Endometrial microvascular endothelial cells (primary cell): ENCODE results near the gene CLDN6. TPM values are rescaled to one million over a fixed set of nuclear protein-coding genes. Genes with fewer than 3 reads are reported as not detected.

Source experiments
- in situ Hi-C: cut with HindIII; loops from 2 replicates; pipeline ENCODE4 v1.10.0; 2017; ENCODE audit warnings: low sequenced_read_pairs, low pct_unique_long_range_greater_than_20kb; ENCODE audit errors: inconsistent ontology term
- total RNA-seq: library from RNA; depleted of rRNA; stranded (reverse); fragments of >200 nt; gene quantifications from one replicate; pipeline ENCODE4 v1.2.3, GENCODE V29; 2015; ENCODE audit errors: inconsistent ontology term

CLDN6 gene
- total RNA-seq, 1 donor from 2014 or later, result not detected

- in situ Hi-C loops, result no loop called here
These were observed 14.3 kb downstream of the CLDN6 start for GRCh38 chr16:3003582-3004270.

- in situ Hi-C loops, result no loop called here
These were observed 16.7 kb downstream of the CLDN6 start for GRCh38 chr16:3001316-3001715.

- in situ Hi-C loops, result no loop called here
These were observed 17.4 kb downstream of the CLDN6 start for GRCh38 chr16:3000540-3000939.

- in situ Hi-C loops, result no loop called here
These were observed 18.1 kb downstream of the CLDN6 start for GRCh38 chr16:2999929-3000328.

GRCh38 chr16:2996298-2996697 is 21.7 kb downstream of the CLDN6 start:
- in situ Hi-C loops, result no loop called here

- in situ Hi-C loops, result no loop called here
These were observed 25.5 kb downstream of the CLDN6 start for GRCh38 chr16:2992383-2993081.

- in situ Hi-C loops, result no loop called here
These were observed 26.3 kb downstream of the CLDN6 start for GRCh38 chr16:2991566-2992261.

- in situ Hi-C loops, result no loop called here
These were observed 27.1 kb downstream of the CLDN6 start for GRCh38 chr16:2990891-2991290.

GRCh38 chr16:2988590-2989099 is 29.3 kb downstream of the CLDN6 start:
- in situ Hi-C loops, result no loop called here

- in situ Hi-C loops, result no loop called here
These were observed 30.1 kb downstream of the CLDN6 start for GRCh38 chr16:2987833-2988232.

GRCh38 chr16:2987286-2987685 is 30.7 kb downstream of the CLDN6 start:
- in situ Hi-C loops, result no loop called here

GRCh38 chr16:2986623-2987188 is 31.3 kb downstream of the CLDN6 start:
- in situ Hi-C loops, result no loop called here

GRCh38 chr16:2985893-2986355 is 32.1 kb downstream of the CLDN6 start:
- in situ Hi-C loops, result no loop called here

- in situ Hi-C loops, result no loop called here
These were observed 32.5 kb downstream of the CLDN6 start for GRCh38 chr16:2985462-2985861.

- in situ Hi-C loops, result no loop called here
These were observed 34.3 kb downstream of the CLDN6 start for GRCh38 chr16:2983706-2984136.

GRCh38 chr16:2982402-2982801 is 35.6 kb downstream of the CLDN6 start:
- in situ Hi-C loops, result no loop called here

- in situ Hi-C loops, result no loop called here
These were observed 36.1 kb downstream of the CLDN6 start for GRCh38 chr16:2981899-2982250.

GRCh38 chr16:2981177-2981898 is 36.6 kb downstream of the CLDN6 start:
- in situ Hi-C loops, result no loop called here
